Neural crest cell (in vitro differentiated cells): ENCODE measurements around the gene SNX21. TPM values are rescaled to one million over a fixed set of nuclear protein-coding genes. Genes with fewer than 3 reads are reported as not detected.
A peak's percentile ranks its signal among the peaks of the same experiment; 100 is the strongest.

Experiments used
- DNase-seq: peaks from one replicate; pipeline ENCODE4 v3.0.0; 2021; ENCODE audit warnings: low read depth, mixed read lengths, low spot score
- H3K27ac Mint-ChIP-seq: one replicate; pipeline ENCODE4 v1.8.0; 2021; ENCODE audit warnings: mild to moderate bottlenecking, mixed read lengths; ENCODE audit not compliant: unreplicated experiment
- H3K27me3 Mint-ChIP-seq: 2 replicates; pipeline ENCODE4 v1.8.0; 2021; ENCODE audit warnings: low read depth, mild to moderate bottlenecking, mixed read lengths
- H3K36me3 Mint-ChIP-seq: 2 replicates; pipeline ENCODE4 v1.8.0; 2021; ENCODE audit warnings: low read depth, mild to moderate bottlenecking, mixed read lengths
- H3K4me1 Mint-ChIP-seq: 2 replicates; pipeline ENCODE4 v1.8.0; 2021; ENCODE audit warnings: mixed read lengths
- H3K4me3 Mint-ChIP-seq: one replicate; pipeline ENCODE4 v1.8.0; 2021; ENCODE audit warnings: mild to moderate bottlenecking, mixed read lengths
- H3K9me3 Mint-ChIP-seq: 2 replicates; pipeline ENCODE4 v1.8.0; 2021; ENCODE audit warnings: mixed read lengths
- CTCF ChIP-seq: fragments of 200-600 bp; sonication (generic); conservative IDR thresholded peaks from 2 replicates; pipeline ENCODE4 v1.5.0; 2021; ENCODE audit warnings: antibody characterized with exemption, mild to moderate bottlenecking
- total RNA-seq: library from RNA; stranded (reverse); gene quantifications from 2 replicates; pipeline ENCODE4 v1.2.1, GENCODE V29; 2021

The SNX21 gene
- total RNA-seq, 1 donor from 2014 or later: 16.8 TPM

- Mint-ChIP-seq H3K9me3 (peaks cover 4% of the 10 kb centered on the region), H3K27ac (peak overlapping the region; percentile 96), H3K27me3 (no peaks in the 10 kb centered on the region), H3K36me3 (peaks cover 31% of the 10 kb centered on the region), H3K4me3 (peak overlapping the region; percentile 97), H3K4me1 (peaks cover 32% of the 10 kb centered on the region)
- DNase-seq: no peak
- no peak for TF ChIP-seq CTCF
Measured at GRCh38 chr20:45813489-45813888, 20.1 kb upstream of the SNX21 start.

DNA sequence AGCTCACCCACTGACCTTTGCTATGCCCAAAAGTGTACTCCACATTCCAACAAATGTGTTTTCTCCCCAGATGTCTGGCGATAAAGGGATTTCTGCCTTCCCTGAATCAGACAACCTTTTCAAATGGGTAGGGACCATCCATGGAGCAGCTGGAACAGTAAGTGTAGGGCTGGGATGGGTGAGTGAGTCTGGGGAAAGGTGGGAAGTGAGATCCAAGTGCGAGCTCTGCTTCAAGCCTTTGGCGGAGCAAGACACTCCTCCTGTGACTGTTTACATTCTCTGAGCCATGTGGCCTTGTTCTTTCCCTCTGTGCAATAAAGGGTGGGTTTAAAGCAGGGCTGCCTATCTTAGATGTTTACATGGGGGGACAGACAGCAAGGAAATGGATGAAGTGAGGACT is 19.3 kb upstream of the SNX21 start:
- no peak for DNase-seq
- TF ChIP-seq CTCF: no peak
- Mint-ChIP-seq H3K36me3 (peaks cover 28% of the 10 kb centered on the region), H3K4me1 (peaks cover 32% of the 10 kb centered on the region), H3K27me3 (no peaks in the 10 kb centered on the region), H3K9me3 (peaks cover 4% of the 10 kb centered on the region), H3K4me3 (peak overlapping the region; percentile 61), H3K27ac (no peak overlapping the region)

- no peak for TF ChIP-seq CTCF
- Mint-ChIP-seq H3K27ac (no peak overlapping the region), H3K4me1 (peaks cover 31% of the 10 kb centered on the region), H3K36me3 (peaks cover 15% of the 10 kb centered on the region), H3K4me3 (peak overlapping the region; percentile 38), H3K9me3 (peaks cover 4% of the 10 kb centered on the region), H3K27me3 (peaks cover under 1% of the 10 kb centered on the region)
- DNase-seq: no peak
Measured at GRCh38 chr20:45816951-45817350, 16.6 kb upstream of the SNX21 start.

DNA sequence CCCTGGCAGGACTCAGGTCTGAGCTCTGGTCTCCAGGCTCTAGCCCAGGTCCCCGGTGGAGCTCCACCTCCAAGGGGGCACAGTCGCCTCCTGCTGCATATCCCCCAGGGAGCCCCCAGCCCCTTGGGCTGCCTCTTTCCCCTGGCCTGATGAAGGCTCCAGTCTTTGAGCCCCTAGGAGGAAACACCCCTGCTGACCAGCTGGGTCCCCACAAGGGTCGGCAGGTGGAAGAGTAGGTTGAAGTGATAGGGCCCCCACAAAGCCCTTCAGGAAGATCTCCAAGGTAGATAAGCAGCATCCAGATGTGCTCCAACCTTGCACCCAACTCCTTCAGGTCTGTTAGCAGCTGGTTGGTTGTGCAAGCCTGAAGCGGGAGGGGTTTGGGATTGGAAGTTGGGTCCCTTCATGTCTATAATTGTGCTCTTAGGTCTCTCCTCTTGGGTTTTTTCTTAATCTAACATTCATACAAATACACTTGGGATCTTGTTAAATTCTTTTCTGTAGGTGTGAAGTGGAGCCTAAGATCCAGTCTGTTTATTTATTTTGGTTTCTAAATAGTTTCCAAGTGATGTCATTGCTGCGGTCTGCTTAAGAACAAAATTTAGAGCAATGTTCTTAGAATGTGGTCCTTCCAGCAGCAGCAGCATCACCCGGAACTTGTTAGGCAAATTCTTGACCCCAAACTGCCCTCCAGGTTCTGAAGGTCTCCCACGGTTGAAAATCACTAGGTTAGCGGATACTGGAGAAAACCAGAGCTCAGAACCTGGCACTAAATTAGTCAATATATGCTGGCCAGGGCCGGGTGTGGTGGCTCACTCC is 16.0 kb upstream of the SNX21 start:
- Mint-ChIP-seq H3K4me3 (peak overlapping the region; percentile 63), H3K36me3 (peaks cover 11% of the 10 kb centered on the region), H3K4me1 (peaks cover 26% of the 10 kb centered on the region), H3K27me3 (peaks cover 6% of the 10 kb centered on the region), H3K9me3 (no peaks in the 10 kb centered on the region), H3K27ac (no peak overlapping the region)
- DNase-seq: no peak
- no peak for TF ChIP-seq CTCF

- peaks cover 6% of the 10 kb centered on the region for H3K36me3 Mint-ChIP-seq
- TF ChIP-seq CTCF: no peak
- peaks cover 8% of the 10 kb centered on the region for H3K27me3 Mint-ChIP-seq
- no peak for DNase-seq
- H3K4me1 Mint-ChIP-seq: peaks cover 20% of the 10 kb centered on the region
- H3K4me3 Mint-ChIP-seq: no peak overlapping the region
- no peak overlapping the region for H3K27ac Mint-ChIP-seq
- H3K9me3 Mint-ChIP-seq: no peaks in the 10 kb centered on the region
Measured at GRCh38 chr20:45818239-45818638, 15.4 kb upstream of the SNX21 start.
